A549 (cell line): ENCODE data around the gene HES1.

Experiments
- CHD2 ChIP-seq: fragments of 150-350 bp; IDR thresholded peaks from 2 replicates; pipeline ENCODE4 v1.6.1; 2014; ENCODE audit warnings: low read length; ENCODE audit not compliant: partially characterized antibody
- CTCF ChIP-seq: fragments of >200 bp; sonication (Bioruptor Twin); formaldehyde crosslinking; IDR thresholded peaks from 3 replicates; pipeline ENCODE4 v1.5.1; 2016
- EP300 ChIP-seq, 2 experiments: fragments of >200 bp; sonication (Bioruptor Twin); formaldehyde crosslinking; IDR thresholded peaks; 2 replicates in 1 of 2; 3 replicates in 1 of 2; pipeline ENCODE4 v1.6.1; 2016 to 2017
- HDAC2 ChIP-seq: fragments of 200-600 bp; sonication (generic); IDR thresholded peaks from 2 replicates; pipeline ENCODE4 v1.6.1; 2016
- HEYL ChIP-seq: fragments of 250-450 bp; sonication (Bioruptor Pico); IDR thresholded peaks from 2 replicates; pipeline ENCODE4 v1.8.0; 2021; ENCODE audit warnings: mild to moderate bottlenecking, moderate library complexity
- NFE2L2 ChIP-seq: fragments of 150-350 bp; conservative IDR thresholded peaks from 2 replicates; pipeline ENCODE4 v1.6.1; 2014; ENCODE audit warnings: low read length
- POLR2A ChIP-seq: IDR thresholded peaks from 2 replicates; pipeline ENCODE4 v1.6.1; 2012; ENCODE audit warnings: mild to moderate bottlenecking, low read length
- USF2 ChIP-seq: fragments of 450-650 bp; IDR thresholded peaks from 2 replicates; pipeline ENCODE4 v1.6.1; 2014; ENCODE audit warnings: antibody characterized with exemption
- ZFP36 ChIP-seq: fragments of 450-650 bp; IDR thresholded peaks from 2 replicates; pipeline ENCODE4 v1.6.1; 2014; ENCODE audit warnings: borderline replicate concordance; ENCODE audit not compliant: partially characterized antibody
- TF ChIP-seq, protein P1 (sequence below): fragments of 200-600 bp; sonication (generic); IDR thresholded peaks from 2 replicates; pipeline ENCODE4 v1.6.1; 2016; ENCODE audit warnings: antibody characterized with exemption, mild to moderate bottlenecking, moderate library complexity
- TF ChIP-seq, protein P2 (sequence below): fragments of 150-350 bp; IDR thresholded peaks from 2 replicates; pipeline ENCODE4 v1.6.1; 2014; ENCODE audit warnings: low read depth, mild to moderate bottlenecking, low read length
- TF ChIP-seq, protein P3 (sequence below): IDR thresholded peaks from 2 replicates; pipeline ENCODE4 v1.6.1; 2012

DNA sequence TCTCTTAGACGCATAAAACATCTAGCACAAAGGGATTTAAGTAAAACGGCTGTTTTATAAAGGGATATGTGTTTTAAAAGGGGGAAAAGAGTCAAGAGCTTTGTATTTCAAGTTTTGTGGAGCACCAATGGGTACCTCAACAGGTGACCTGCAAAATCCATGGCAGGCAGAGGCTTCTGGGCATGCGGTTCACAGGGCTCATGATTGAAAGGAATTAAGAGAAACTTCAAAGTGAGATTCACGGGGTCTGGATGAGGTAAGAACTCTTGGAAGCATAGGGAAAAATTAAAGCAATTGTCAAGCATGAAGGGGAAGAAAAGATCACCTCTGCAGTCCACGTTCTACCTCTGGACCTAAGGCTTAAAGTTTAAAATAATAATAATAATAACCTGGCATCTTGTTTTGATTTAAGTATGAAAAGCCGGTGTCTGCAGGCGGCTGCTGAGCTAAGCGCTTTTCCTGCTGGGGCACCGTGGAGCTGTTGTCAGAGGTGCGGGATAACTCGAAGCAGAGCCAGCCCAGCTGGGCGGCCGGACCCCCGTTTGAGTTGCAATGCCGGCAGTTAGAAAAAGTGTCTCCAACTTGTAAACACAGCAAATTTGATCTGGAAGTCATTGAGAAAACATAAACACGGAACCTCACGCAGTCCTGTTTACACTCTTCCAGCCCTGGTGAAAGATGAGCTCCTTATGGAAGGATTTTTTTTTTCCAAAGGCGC lies 40.5 kb downstream of the HES1 start:
- TF ChIP-seq CTCF (no peak), USF2 (no peak), EP300 (IDR thresholded peaks at IDR 0.05) (no peak), HDAC2 (no peak), POLR2A (no peak), NFE2L2 (no peak), CHD2 (no peak), HEYL (no peak), ZFP36 (no peak)
- TF ChIP-seq, protein P1, sequence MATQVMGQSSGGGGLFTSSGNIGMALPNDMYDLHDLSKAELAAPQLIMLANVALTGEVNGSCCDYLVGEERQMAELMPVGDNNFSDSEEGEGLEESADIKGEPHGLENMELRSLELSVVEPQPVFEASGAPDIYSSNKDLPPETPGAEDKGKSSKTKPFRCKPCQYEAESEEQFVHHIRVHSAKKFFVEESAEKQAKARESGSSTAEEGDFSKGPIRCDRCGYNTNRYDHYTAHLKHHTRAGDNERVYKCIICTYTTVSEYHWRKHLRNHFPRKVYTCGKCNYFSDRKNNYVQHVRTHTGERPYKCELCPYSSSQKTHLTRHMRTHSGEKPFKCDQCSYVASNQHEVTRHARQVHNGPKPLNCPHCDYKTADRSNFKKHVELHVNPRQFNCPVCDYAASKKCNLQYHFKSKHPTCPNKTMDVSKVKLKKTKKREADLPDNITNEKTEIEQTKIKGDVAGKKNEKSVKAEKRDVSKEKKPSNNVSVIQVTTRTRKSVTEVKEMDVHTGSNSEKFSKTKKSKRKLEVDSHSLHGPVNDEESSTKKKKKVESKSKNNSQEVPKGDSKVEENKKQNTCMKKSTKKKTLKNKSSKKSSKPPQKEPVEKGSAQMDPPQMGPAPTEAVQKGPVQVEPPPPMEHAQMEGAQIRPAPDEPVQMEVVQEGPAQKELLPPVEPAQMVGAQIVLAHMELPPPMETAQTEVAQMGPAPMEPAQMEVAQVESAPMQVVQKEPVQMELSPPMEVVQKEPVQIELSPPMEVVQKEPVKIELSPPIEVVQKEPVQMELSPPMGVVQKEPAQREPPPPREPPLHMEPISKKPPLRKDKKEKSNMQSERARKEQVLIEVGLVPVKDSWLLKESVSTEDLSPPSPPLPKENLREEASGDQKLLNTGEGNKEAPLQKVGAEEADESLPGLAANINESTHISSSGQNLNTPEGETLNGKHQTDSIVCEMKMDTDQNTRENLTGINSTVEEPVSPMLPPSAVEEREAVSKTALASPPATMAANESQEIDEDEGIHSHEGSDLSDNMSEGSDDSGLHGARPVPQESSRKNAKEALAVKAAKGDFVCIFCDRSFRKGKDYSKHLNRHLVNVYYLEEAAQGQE: no peak
- TF ChIP-seq, protein P2, sequence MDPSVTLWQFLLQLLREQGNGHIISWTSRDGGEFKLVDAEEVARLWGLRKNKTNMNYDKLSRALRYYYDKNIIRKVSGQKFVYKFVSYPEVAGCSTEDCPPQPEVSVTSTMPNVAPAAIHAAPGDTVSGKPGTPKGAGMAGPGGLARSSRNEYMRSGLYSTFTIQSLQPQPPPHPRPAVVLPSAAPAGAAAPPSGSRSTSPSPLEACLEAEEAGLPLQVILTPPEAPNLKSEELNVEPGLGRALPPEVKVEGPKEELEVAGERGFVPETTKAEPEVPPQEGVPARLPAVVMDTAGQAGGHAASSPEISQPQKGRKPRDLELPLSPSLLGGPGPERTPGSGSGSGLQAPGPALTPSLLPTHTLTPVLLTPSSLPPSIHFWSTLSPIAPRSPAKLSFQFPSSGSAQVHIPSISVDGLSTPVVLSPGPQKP: no peak
- TF ChIP-seq, protein P3, sequence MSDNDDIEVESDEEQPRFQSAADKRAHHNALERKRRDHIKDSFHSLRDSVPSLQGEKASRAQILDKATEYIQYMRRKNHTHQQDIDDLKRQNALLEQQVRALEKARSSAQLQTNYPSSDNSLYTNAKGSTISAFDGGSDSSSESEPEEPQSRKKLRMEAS: no peak
